Right lobe of liver (tissue), 6 donors: ENCODE measurements around the gene CLCN4. TPM values are rescaled to one million over a fixed set of nuclear protein-coding genes. Genes with fewer than 3 reads are reported as not detected.

Source experiments
- ATAC-seq, 4 donors: fragments of 200-7000 bp; cut with Tn5 transposase; one replicate each; pipeline ENCODE4 v1.9.1; 2020; ENCODE audit warnings: mild to moderate bottlenecking in 4 of 4, moderate library complexity in 4 of 4
- DNase-seq, 3 donors: peaks; one replicate each; pipeline ENCODE4 v3.0.0-alpha.2; 2020
- H3K27ac ChIP-seq, 3 donors: fragments of 200-600 bp; one replicate each; pipeline ENCODE4 v1.8.0; 2022
- H3K27me3 ChIP-seq, 2 donors: fragments of 200-600 bp; one replicate each; pipeline ENCODE4 v1.8.0; 2022
- H3K36me3 ChIP-seq, 4 donors: fragments of 200-600 bp; sonication (generic) in 1 of 4; one replicate each; pipeline versions ENCODE4 v1.5.1 to v1.8.0; 2017 to 2022; ENCODE audit warnings: control low read depth in 1 of 4
- H3K4me1 ChIP-seq, 4 donors: fragments of 200-600 bp; sonication (generic) in 1 of 4; one replicate each; pipeline versions ENCODE4 v1.5.1 to v1.8.0; 2017 to 2022; ENCODE audit warnings: control low read depth in 1 of 4
- H3K4me3 ChIP-seq, 3 donors: fragments of 200-600 bp; one replicate each; pipeline ENCODE4 v1.8.0; 2022
- H3K9me3 ChIP-seq, 4 donors: fragments of 200-600 bp; sonication (generic) in 1 of 4; one replicate each; pipeline versions ENCODE4 v1.5.1 to v1.8.0; 2017 to 2022; ENCODE audit warnings: control low read depth in 1 of 4
- POLR2A ChIP-seq: fragments of 450-650 bp; IDR thresholded peaks from one replicate; pipeline ENCODE4 v1.6.1; 2017; ENCODE audit warnings: antibody characterized with exemption, mild to moderate bottlenecking
- WGBS: methylation state at CpG from one replicate; pipeline ENCODE4 v1.1.6; 2018; ENCODE audit warnings: low coverage, low lambda C conversion rate; ENCODE audit not compliant: insufficient coverage; ENCODE audit errors: missing lambda C conversion rate; 5-methylcytosine and 5-hydroxymethylcytosine counted together
- intact Hi-C, 2 donors: fragments of 100-400 bp; cut with DNase I; formaldehyde crosslinking; loops; one replicate each; pipeline versions ENCODE4 v1.11.2 to v1.14.1; 2022
- total RNA-seq, 6 experiments: library from RNA; depleted of rRNA in 2 of 6; stranded (reverse); fragments of >200 nt in 2 of 6; fragmentation: NEBNext Ultra II Directional in 3 of 6; extraction: Animal tissue kit (Norgen Biotek cat#: 25700) in 3 of 6; gene quantifications; one replicate each; pipeline versions ENCODE4 v1.1.0 to v1.2.4, GENCODE V29; 2016 to 2023
- TF ChIP-seq, protein P1 (sequence below), 4 donors: fragments of 200-600 bp in 3 of 4; fragments of 450-650 bp in 1 of 4; IDR thresholded peaks; one replicate each; pipeline versions ENCODE4 v1.5.1 to v1.8.0; 2016 to 2022; ENCODE audit warnings: antibody characterized with exemption in 4 of 4, mild to moderate bottlenecking in 2 of 4
- donor health status: DM: no; HTN: yes; CAD: no.
- donor health status: DM: no; HTN: no; CAD: no.
- donor health status: DM: no; HTN: no; CAD: no.
- donor health status: DM: no; HTN: yes; CAD: no.
- donor health status: DM: no; HTN: yes; CAD: no.

Gene CLCN4
- total RNA-seq, 6 experiments from 2014 or later, result 3.5 to 5.5 (median 4.0) TPM

GRCh38 chrX:10245886-10246285 is 89.1 kb downstream of the CLCN4 start:
- intact Hi-C loops, result no loop called here
- H3K4me1 ChIP-seq, result no peaks in the 10 kb centered on the region
- H3K9me3 ChIP-seq, result no peaks in the 10 kb centered on the region
- TF ChIP-seq POLR2A, result no peak
- TF ChIP-seq, protein P1, sequence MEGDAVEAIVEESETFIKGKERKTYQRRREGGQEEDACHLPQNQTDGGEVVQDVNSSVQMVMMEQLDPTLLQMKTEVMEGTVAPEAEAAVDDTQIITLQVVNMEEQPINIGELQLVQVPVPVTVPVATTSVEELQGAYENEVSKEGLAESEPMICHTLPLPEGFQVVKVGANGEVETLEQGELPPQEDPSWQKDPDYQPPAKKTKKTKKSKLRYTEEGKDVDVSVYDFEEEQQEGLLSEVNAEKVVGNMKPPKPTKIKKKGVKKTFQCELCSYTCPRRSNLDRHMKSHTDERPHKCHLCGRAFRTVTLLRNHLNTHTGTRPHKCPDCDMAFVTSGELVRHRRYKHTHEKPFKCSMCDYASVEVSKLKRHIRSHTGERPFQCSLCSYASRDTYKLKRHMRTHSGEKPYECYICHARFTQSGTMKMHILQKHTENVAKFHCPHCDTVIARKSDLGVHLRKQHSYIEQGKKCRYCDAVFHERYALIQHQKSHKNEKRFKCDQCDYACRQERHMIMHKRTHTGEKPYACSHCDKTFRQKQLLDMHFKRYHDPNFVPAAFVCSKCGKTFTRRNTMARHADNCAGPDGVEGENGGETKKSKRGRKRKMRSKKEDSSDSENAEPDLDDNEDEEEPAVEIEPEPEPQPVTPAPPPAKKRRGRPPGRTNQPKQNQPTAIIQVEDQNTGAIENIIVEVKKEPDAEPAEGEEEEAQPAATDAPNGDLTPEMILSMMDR (IDR thresholded peaks at IDR 0.05), result no peak
- ATAC-seq (no peak), DNase-seq (no peak)
- H3K27me3 ChIP-seq, result no peaks in the 10 kb centered on the region
- no peak overlapping the region for H3K4me3 ChIP-seq
- no peak overlapping the region for H3K27ac ChIP-seq
- H3K36me3 ChIP-seq, result no peaks in the 10 kb centered on the region
- WGBS, result 82% methylated on average over 4 of the region's 4 CpGs

GRCh38 chrX:10246297-10246696 is 89.5 kb downstream of the CLCN4 start:
- no peak for DNase-seq
- Histone ChIP-seq H3K9me3 (no peaks in the 10 kb centered on the region), H3K27me3 (no peaks in the 10 kb centered on the region), H3K4me1 (no peaks in the 10 kb centered on the region), H3K36me3 (no peaks in the 10 kb centered on the region), H3K4me3 (no peak overlapping the region), H3K27ac (no peak overlapping the region)
- ATAC-seq, result no peak
- TF ChIP-seq, protein P1 (IDR thresholded peaks at IDR 0.05), result no peak
- TF ChIP-seq POLR2A, result no peak
- intact Hi-C loops, result no loop called here
- 49% methylated on average over 4 of the region's 4 CpGs for WGBS

- DNase-seq (no peak), ATAC-seq (no peak)
- intact Hi-C loops, result no loop called here
- no peaks in the 10 kb centered on the region for H3K4me1 ChIP-seq
- WGBS, result 58% methylated on average over 2 of the region's 2 CpGs
- no peaks in the 10 kb centered on the region for H3K9me3 ChIP-seq
- H3K27ac ChIP-seq, result no peak overlapping the region
- no peaks in the 10 kb centered on the region for H3K27me3 ChIP-seq
- TF ChIP-seq POLR2A, result no peak
- TF ChIP-seq, protein P1 (IDR thresholded peaks at IDR 0.05), result no peak
- no peaks in the 10 kb centered on the region for H3K36me3 ChIP-seq
- no peak overlapping the region for H3K4me3 ChIP-seq
These were observed 90.1 kb downstream of the CLCN4 start for GRCh38 chrX:10246846-10247245.

DNA sequence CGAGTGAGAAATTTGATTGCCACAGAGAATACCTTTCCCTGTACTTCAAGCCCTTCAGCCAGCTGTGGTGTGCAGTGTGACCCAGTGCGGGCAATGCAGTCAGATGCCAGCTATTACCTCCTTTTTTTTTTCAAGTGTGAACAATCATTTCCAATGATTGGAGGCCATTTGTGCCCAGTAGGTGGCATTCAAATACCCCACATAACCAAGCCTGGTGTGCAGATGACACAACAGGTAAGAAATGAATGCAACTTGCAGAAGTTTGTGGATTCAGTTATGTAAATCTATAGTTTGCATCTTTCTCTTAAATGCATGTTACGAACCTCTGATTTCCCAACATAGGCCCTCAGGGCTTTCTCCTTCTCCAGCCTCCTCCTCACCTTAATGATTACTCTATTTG is 98.0 kb downstream of the CLCN4 start:
- Histone ChIP-seq H3K4me1 (no peaks in the 10 kb centered on the region), H3K4me3 (no peak overlapping the region), H3K36me3 (no peaks in the 10 kb centered on the region), H3K27me3 (peaks cover 0 to 3% of the 10 kb centered on the region in 2 donors), H3K9me3 (no peaks in the 10 kb centered on the region), H3K27ac (no peak overlapping the region)
- WGBS, result 53% methylated on average over 2 of the region's 3 CpGs
- TF ChIP-seq, protein P1 (IDR thresholded peaks at IDR 0.05), result peak; percentile 22 to 40 (median 22)
- TF ChIP-seq POLR2A, result no peak
- no peak for DNase-seq
- peak; percentile 36 to 59 (median 39) for ATAC-seq
- intact Hi-C loops, result no loop called here

DNA sequence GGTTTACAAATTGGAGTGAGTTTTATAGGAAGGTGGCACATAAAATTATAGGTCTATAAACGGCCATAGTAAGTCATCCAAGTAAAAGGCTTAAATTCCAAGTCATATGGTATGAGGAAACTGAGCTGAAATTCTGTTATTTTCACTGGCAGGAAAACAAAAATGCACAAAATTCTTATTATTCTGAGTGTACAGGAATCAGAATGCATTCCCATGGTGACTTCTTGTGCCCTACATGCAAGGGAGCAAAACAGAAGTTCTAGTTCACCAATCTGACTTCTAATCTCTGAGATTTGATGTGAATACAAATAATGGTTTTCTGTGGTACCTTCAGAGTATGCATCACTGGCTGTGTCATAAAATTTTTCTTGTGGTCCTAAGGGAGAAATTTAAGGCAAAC is 102.9 kb downstream of the CLCN4 start:
- 14% methylated on average over 1 of the region's 1 CpG for WGBS
- intact Hi-C loops, result no loop called here
- Histone ChIP-seq H3K9me3 (no peaks in the 10 kb centered on the region), H3K27me3 (peaks cover 0 to 3% of the 10 kb centered on the region in 2 donors), H3K4me1 (no peaks in the 10 kb centered on the region), H3K36me3 (no peaks in the 10 kb centered on the region), H3K4me3 (no peak overlapping the region), H3K27ac (no peak overlapping the region)
- ATAC-seq (no peak), DNase-seq (no peak)
- no peak for TF ChIP-seq POLR2A
- TF ChIP-seq, protein P1 (IDR thresholded peaks at IDR 0.05), result no peak
